HepG2 (cell line): Measurements from ENCODE around the gene SLC9A1. TPM values are rescaled to one million over a fixed set of nuclear protein-coding genes. Genes with fewer than 3 reads are reported as not detected.

Experiments used
- ATF2 ChIP-seq: sonication (generic); formaldehyde crosslinking; IDR thresholded peaks from 2 replicates; pipeline ENCODE4 v1.4.0; 2020; ENCODE audit warnings: missing genetic modification reagents
- GTF3A ChIP-seq: sonication (generic); formaldehyde crosslinking; conservative IDR thresholded peaks from 2 replicates; pipeline ENCODE4 v1.4.0; 2020; ENCODE audit warnings: mild to moderate bottlenecking, missing genetic modification reagents
- HIVEP1 ChIP-seq: sonication (generic); formaldehyde crosslinking; IDR thresholded peaks from 2 replicates; pipeline ENCODE4 v1.4.0; 2020; ENCODE audit warnings: mild to moderate bottlenecking, missing genetic modification reagents
- NR2F2 ChIP-seq: IDR thresholded peaks from 2 replicates; pipeline ENCODE4 v1.6.1; 2012; ENCODE audit warnings: low read depth, inconsistent platforms, borderline replicate concordance
- TCF7 ChIP-seq: sonication (generic); IDR thresholded peaks from 2 replicates; pipeline ENCODE4 v1.6.1; 2016; ENCODE audit warnings: antibody characterized with exemption, low read depth
- ZNF234 ChIP-seq: sonication (generic); formaldehyde crosslinking; conservative IDR thresholded peaks from 2 replicates; pipeline ENCODE4 v1.5.1; 2020; ENCODE audit warnings: mild to moderate bottlenecking, missing genetic modification reagents
- ZNF432 ChIP-seq: sonication (generic); formaldehyde crosslinking; IDR thresholded peaks from 2 replicates; pipeline ENCODE4 v1.5.0; 2020; ENCODE audit warnings: missing genetic modification reagents, mild to moderate bottlenecking, borderline replicate concordance
- ZNF646 ChIP-seq: sonication (generic); formaldehyde crosslinking; IDR thresholded peaks from 2 replicates; pipeline ENCODE4 v1.9.0; 2021; ENCODE audit warnings: mild to moderate bottlenecking, missing genetic modification reagents
- ZNF792 ChIP-seq: IDR thresholded peaks from 2 replicates; pipeline ENCODE4 v1.6.1; 2016
- ZNF816 ChIP-seq: sonication (generic); formaldehyde crosslinking; IDR thresholded peaks from 2 replicates; pipeline ENCODE4 v1.8.0; 2022; ENCODE audit warnings: missing genetic modification reagents, mild to moderate bottlenecking, borderline replicate concordance
- polyA plus RNA-seq, 8 experiments: library from polyadenylated mRNA; depleted of rRNA in 3 of 8; stranded (reverse) in 7 of 8; unstranded in 1 of 8; fragments of >200 nt; fragmentation: Illumina TruSeq in 4 of 8; extraction: Trizol in 4 of 8; gene quantifications; 2 replicates each; pipeline versions ENCODE4 v1.2.1 to v1.2.3, GENCODE V29; 2011 to 2016; ENCODE audit warnings: low read depth in 4 of 8, missing spikeins in 1 of 8, mixed read lengths in 1 of 8; ENCODE audit not compliant: insufficient read depth in 1 of 8
- total RNA-seq, 5 experiments: library from RNA; depleted of rRNA; stranded (reverse); fragments of >200 nt; fragmentation: Illumina TruSeq; extraction: Trizol; gene quantifications; 2 replicates each; pipeline ENCODE4 v1.2.3, GENCODE V29; 2016; ENCODE audit warnings: low read depth in 1 of 5

Gene SLC9A1
- total and polyA plus RNA-seq, 2 of the 13 experiments (the other 11 are each of a cell fraction or from before 2014, with no cell fraction given) = 1.4 to 2.9 TPM

- TF ChIP-seq ZNF646 (CRISPR knock-in tag) (no peak), ATF2 (CRISPR knock-in tag) (no peak), GTF3A (CRISPR knock-in tag) (no peak), TCF7 (no peak), ZNF792 (no peak), NR2F2 (no peak), ZNF816 (CRISPR knock-in tag) (no peak), ZNF234 (CRISPR knock-in tag) (no peak), ZNF432 (no peak), HIVEP1 (no peak)
These were observed 11.5 kb downstream of the SLC9A1 start (continued) for GRCh38 chr1:27143401-27143800.
